GM20000 (cell line): ENCODE measurements around the gene GJA10.

Experiments used
- DNase-seq: peaks from one replicate; pipeline ENCODE4 v3.0.0; 2012; ENCODE audit warnings: low spot score
- CTCF ChIP-seq: IDR thresholded peaks from 2 replicates; pipeline ENCODE4 v1.5.1; 2012; ENCODE audit warnings: mild to moderate bottlenecking, control low read depth; ENCODE audit errors: extremely low read depth, missing control alignments

GJA10 gene

GRCh38 chr6:89921691-89922090 lies 27.4 kb downstream of the GJA10 start:
- DNase-seq = no peak

GRCh38 chr6:89924231-89924630 lies 30.0 kb downstream of the GJA10 start:
- no peak for DNase-seq
- no peak for TF ChIP-seq CTCF

More at GRCh38 chr6:89921691-89922090, 27.4 kb downstream of the GJA10 start:
- TF ChIP-seq CTCF = no peak

- no peak for TF ChIP-seq CTCF
- no peak for DNase-seq
Observed at GRCh38 chr6:89925826-89926225, 31.6 kb downstream of the GJA10 start.

DNA sequence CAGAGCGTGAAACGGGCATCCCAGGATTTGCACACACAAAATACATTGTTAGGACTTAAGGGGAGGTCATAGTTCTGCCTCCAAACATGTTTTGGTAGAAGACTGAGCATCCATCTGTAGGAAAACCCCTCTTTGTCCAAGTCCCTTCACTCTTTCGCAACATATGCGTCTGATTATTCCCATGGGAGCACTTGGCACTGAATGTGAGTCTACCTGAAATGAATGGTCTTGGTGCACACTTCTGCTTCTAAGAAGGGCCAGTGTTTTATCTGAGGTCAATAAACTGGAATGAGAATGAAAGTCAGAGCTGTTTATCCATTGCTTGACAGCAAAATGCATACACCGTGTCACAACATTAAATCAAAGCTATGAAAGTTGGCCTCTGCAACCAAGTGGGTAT lies 33.0 kb downstream of the GJA10 start:
- DNase-seq = no peak
- TF ChIP-seq CTCF = no peak

DNA sequence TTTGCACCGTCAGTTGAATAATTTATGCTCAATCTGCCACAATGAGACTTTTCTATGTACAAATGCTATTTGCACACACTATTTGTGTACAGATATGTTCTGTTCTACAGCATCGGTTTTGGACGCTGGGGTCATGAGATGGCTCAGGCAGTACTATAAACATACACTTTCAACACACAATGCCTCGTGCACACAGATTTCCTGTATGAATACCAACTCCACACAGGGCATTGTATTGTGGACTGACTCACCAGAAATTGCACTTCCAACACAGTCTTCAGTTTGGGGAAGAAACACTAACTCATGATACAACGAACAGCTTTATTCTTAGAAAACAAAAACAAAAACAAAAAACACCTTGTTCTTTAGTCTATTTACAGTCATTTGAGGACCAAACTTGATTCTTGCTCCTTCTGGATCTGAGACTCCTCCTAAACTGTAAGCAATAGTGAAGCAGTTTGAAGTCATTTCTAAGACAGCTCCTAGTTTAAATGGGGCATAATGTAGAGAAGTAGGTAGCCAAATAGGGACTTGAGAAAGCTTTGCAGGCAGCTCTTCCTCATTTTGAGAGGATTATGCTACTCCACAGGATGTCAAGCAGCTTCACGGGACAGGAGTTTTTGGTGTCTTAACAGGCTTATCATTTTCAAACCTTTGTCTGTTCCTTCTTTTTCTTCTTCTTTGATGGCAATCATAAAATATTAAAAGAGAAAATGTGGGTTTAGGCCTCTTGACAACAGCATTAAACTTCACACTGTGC lies 33.7 kb downstream of the GJA10 start:
- no peak for TF ChIP-seq CTCF
- no peak for DNase-seq

GRCh38 chr6:89928604-89929003 lies 34.3 kb downstream of the GJA10 start:
- no peak for TF ChIP-seq CTCF
- DNase-seq = no peak

GRCh38 chr6:89930789-89931188 lies 36.5 kb downstream of the GJA10 start:
- DNase-seq = no peak
- TF ChIP-seq CTCF = no peak
